Vein endothelial cell (primary cell): ENCODE measurements around the gene OR2AT4. TPM values are rescaled to one million over a fixed set of nuclear protein-coding genes. Genes with fewer than 3 reads are reported as not detected.

Experiments used
- total RNA-seq: library from RNA; depleted of rRNA; stranded (reverse); fragments of >200 nt; gene quantifications from 2 replicates; pipeline ENCODE4 v1.2.3, GENCODE V29; 2012

The OR2AT4 gene
- not detected in 2 replicates for total RNA-seq

GRCh38 chr11:75096456-75097172 lies at the start of gene OR2AT4:
TSS of gene OR2AT4 (minus strand) at chr11:75096876.

Other genes starting within 250 kb of the OR2AT4 start
- gene XRRA1, start 147.8 kb downstream of the OR2AT4 start, total RNA-seq, result 15.0 and 18.9 TPM in 2 replicates
- 33.6 and 36.9 TPM in 2 replicates for gene SPCS2, start 147.6 kb downstream of the OR2AT4 start, total RNA-seq
- gene NEU3, start 107.9 kb downstream of the OR2AT4 start, total RNA-seq, result 6.0 and 12.4 TPM in 2 replicates
- 0.57 and 0.65 TPM in 2 replicates for gene SLCO2B1, start 54.2 kb upstream of the OR2AT4 start, total RNA-seq
- gene TPBGL, start 143.9 kb upstream of the OR2AT4 start, total RNA-seq, result under 0.01 TPM in 1 of 2 replicates, not detected in the other